HepG2 (cell line): ENCODE data around the gene TSSK2. TPM values are rescaled to one million over a fixed set of nuclear protein-coding genes. Genes with fewer than 3 reads are reported as not detected.

Experiments
- ARID2 ChIP-seq: sonication (generic); formaldehyde crosslinking; IDR thresholded peaks from 2 replicates; pipeline ENCODE4 v1.8.1; 2022; ENCODE audit warnings: mild to moderate bottlenecking, missing genetic modification reagents, borderline replicate concordance
- ATRX ChIP-seq: sonication (generic); formaldehyde crosslinking; IDR thresholded peaks from 2 replicates; pipeline ENCODE4 v1.4.0; 2020; ENCODE audit warnings: missing genetic modification reagents, borderline replicate concordance
- BHLHE40 ChIP-seq: IDR thresholded peaks from 2 replicates; pipeline ENCODE4 v1.6.1; 2011; ENCODE audit warnings: low read length, improper control_type of control experiment
- CHD2 ChIP-seq: IDR thresholded peaks from 2 replicates; pipeline ENCODE4 v1.6.1; 2011; ENCODE audit warnings: low read depth, low read length, improper control_type of control experiment
- ERF ChIP-seq: IDR thresholded peaks from 2 replicates; pipeline ENCODE4 v1.6.1; 2018; ENCODE audit warnings: missing biosample characterization, missing genetic modification reagents
- HCFC1 ChIP-seq: fragments of 150-350 bp; IDR thresholded peaks from 2 replicates; pipeline ENCODE4 v1.6.1; 2014; ENCODE audit warnings: low read depth, low read length
- JARID2 ChIP-seq: sonication (generic); formaldehyde crosslinking; IDR thresholded peaks from 2 replicates; pipeline ENCODE4 v1.8.1; 2023; ENCODE audit warnings: missing genetic modification reagents, inconsistent platforms; ENCODE audit not compliant: insufficient replicate concordance
- KDM2A ChIP-seq: sonication (generic); formaldehyde crosslinking; IDR thresholded peaks from 2 replicates; pipeline ENCODE4 v1.4.0; 2020; ENCODE audit warnings: low read depth, missing genetic modification reagents, borderline replicate concordance
- MXD4 ChIP-seq: IDR thresholded peaks from 2 replicates; pipeline ENCODE4 v1.6.1; 2016; ENCODE audit warnings: mild to moderate bottlenecking, missing biosample characterization, missing genetic modification reagents
- NKX3-1 ChIP-seq: sonication (generic); formaldehyde crosslinking; IDR thresholded peaks from 2 replicates; pipeline ENCODE4 v1.5.0; 2020; ENCODE audit warnings: missing genetic modification reagents
- NR2F6 ChIP-seq, 2 experiments: IDR thresholded peaks; 2 replicates each; pipeline ENCODE4 v1.6.1; 2016; ENCODE audit warnings: antibody characterized with exemption in 1 of 2, mild to moderate bottlenecking in 1 of 2
- RARG ChIP-seq: sonication (generic); formaldehyde crosslinking; IDR thresholded peaks from 2 replicates; pipeline ENCODE4 v1.4.0; 2020; ENCODE audit warnings: low read depth, mild to moderate bottlenecking, missing genetic modification reagents
- REPIN1 ChIP-seq: sonication (generic); formaldehyde crosslinking; IDR thresholded peaks from 2 replicates; pipeline ENCODE4 v1.8.0; 2022; ENCODE audit warnings: missing genetic modification reagents, low read depth, mild to moderate bottlenecking, borderline replicate concordance
- SNAPC2 ChIP-seq: sonication (generic); formaldehyde crosslinking; IDR thresholded peaks from 2 replicates; pipeline ENCODE4 v1.8.1; 2022; ENCODE audit warnings: mild to moderate bottlenecking, missing genetic modification reagents
- ZBTB2 ChIP-seq: sonication (generic); formaldehyde crosslinking; IDR thresholded peaks from 2 replicates; pipeline ENCODE4 v1.8.0; 2022; ENCODE audit warnings: low read depth, missing genetic modification reagents
- ZFP41 ChIP-seq: sonication (generic); formaldehyde crosslinking; IDR thresholded peaks from 2 replicates; pipeline ENCODE4 v1.4.0; 2020; ENCODE audit warnings: mild to moderate bottlenecking, missing genetic modification reagents, borderline replicate concordance
- ZNF12 ChIP-seq: sonication (generic); formaldehyde crosslinking; IDR thresholded peaks from 2 replicates; pipeline ENCODE4 v1.5.0; 2020; ENCODE audit warnings: missing genetic modification reagents
- ZNF160 ChIP-seq: sonication (generic); formaldehyde crosslinking; IDR thresholded peaks from 2 replicates; pipeline ENCODE4 v1.8.0; 2022; ENCODE audit warnings: mild to moderate bottlenecking, inconsistent platforms, missing genetic modification reagents
- ZNF574 ChIP-seq: sonication (generic); formaldehyde crosslinking; IDR thresholded peaks from 2 replicates; pipeline ENCODE4 v1.4.0; 2020; ENCODE audit warnings: missing genetic modification reagents
- ZNF576 ChIP-seq: sonication (generic); formaldehyde crosslinking; IDR thresholded peaks from 2 replicates; pipeline ENCODE4 v1.4.0; 2020; ENCODE audit warnings: mild to moderate bottlenecking, missing genetic modification reagents
- ZNF605 ChIP-seq: sonication (generic); formaldehyde crosslinking; IDR thresholded peaks from 2 replicates; pipeline ENCODE4 v1.8.0; 2022; ENCODE audit warnings: mild to moderate bottlenecking, missing genetic modification reagents
- ZNF691 ChIP-seq: sonication (generic); formaldehyde crosslinking; IDR thresholded peaks from 2 replicates; pipeline ENCODE4 v1.4.0; 2020; ENCODE audit warnings: missing genetic modification reagents, low read depth, mild to moderate bottlenecking, borderline replicate concordance
- ZNF749 ChIP-seq: sonication (generic); formaldehyde crosslinking; IDR thresholded peaks from 2 replicates; pipeline ENCODE4 v1.8.0; 2022; ENCODE audit warnings: mild to moderate bottlenecking, missing genetic modification reagents, moderate library complexity, borderline replicate concordance
- ZNF841 ChIP-seq: sonication (generic); formaldehyde crosslinking; IDR thresholded peaks from 2 replicates; pipeline ENCODE4 v1.8.1; 2023; ENCODE audit warnings: missing genetic modification reagents, borderline replicate concordance
- polyA plus RNA-seq, 8 experiments: library from polyadenylated mRNA; depleted of rRNA in 3 of 8; stranded (reverse) in 7 of 8; unstranded in 1 of 8; fragments of >200 nt; fragmentation: Illumina TruSeq in 4 of 8; extraction: Trizol in 4 of 8; gene quantifications; 2 replicates each; pipeline versions ENCODE4 v1.2.1 to v1.2.3, GENCODE V29; 2011 to 2016; ENCODE audit warnings: low read depth in 4 of 8, missing spikeins in 1 of 8, mixed read lengths in 1 of 8; ENCODE audit not compliant: insufficient read depth in 1 of 8
- total RNA-seq, 5 experiments: library from RNA; depleted of rRNA; stranded (reverse); fragments of >200 nt; fragmentation: Illumina TruSeq; extraction: Trizol; gene quantifications; 2 replicates each; pipeline ENCODE4 v1.2.3, GENCODE V29; 2016; ENCODE audit warnings: low read depth in 1 of 5

TSSK2 gene
- total and polyA plus RNA-seq, 2 of the 13 experiments (the other 11 are each of a cell fraction or from before 2014, with no cell fraction given): not detected

- peak; percentile 11; the same call in 1 of the 2 replicates for TF ChIP-seq ZNF574
- TF ChIP-seq ZNF691: peak; percentile 97
- no peak for TF ChIP-seq RARG (CRISPR knock-in tag)
- no peak for TF ChIP-seq ZBTB2 (CRISPR knock-in tag)
- no peak for TF ChIP-seq ZNF841 (CRISPR knock-in tag)
- TF ChIP-seq REPIN1 (CRISPR knock-in tag): peak; percentile 31; the same call in 1 of the 2 replicates
- no peak for TF ChIP-seq CHD2
- TF ChIP-seq JARID2 (CRISPR knock-in tag): no peak
- TF ChIP-seq HCFC1: no peak
- TF ChIP-seq ZNF605: peak; percentile 31; the same call in 1 of the 2 replicates
- no peak for TF ChIP-seq NKX3-1 (CRISPR knock-in tag)
- TF ChIP-seq ATRX (CRISPR knock-in tag): no peak
- no peak for TF ChIP-seq NR2F6 (IDR thresholded peaks at IDR 0.05)
- TF ChIP-seq NR2F6 (CRISPR knock-in tag; IDR thresholded peaks at IDR 0.05): no peak
- TF ChIP-seq ZNF12 (CRISPR knock-in tag): no peak
- TF ChIP-seq ZNF576 (CRISPR knock-in tag): no peak
- 0 out of 2 replicates have a peak, but pooled peaks have one; percentile 42 for TF ChIP-seq ZFP41 (CRISPR knock-in tag)
- TF ChIP-seq SNAPC2 (CRISPR knock-in tag): 0 out of 2 replicates have a peak, but pooled peaks have one; percentile 30
- peak; percentile 14; the same call in 1 of the 2 replicates for TF ChIP-seq BHLHE40
- no peak for TF ChIP-seq MXD4 (CRISPR knock-in tag)
- 0 out of 2 replicates have a peak, but pooled peaks have one; percentile 0 for TF ChIP-seq ZNF160
- no peak for TF ChIP-seq ARID2 (CRISPR knock-in tag)
- no peak for TF ChIP-seq ZNF749 (CRISPR knock-in tag)
- TF ChIP-seq KDM2A (CRISPR knock-in tag): no peak
- TF ChIP-seq ERF (CRISPR knock-in tag): no peak
Observed at GRCh38 chr22:19122752-19123492, 8.2 kb upstream of the TSSK2 start (continued).
